SK-N-SH treated with all-trans-retinoic acid at 6 μM for 48 hours (cell line): ENCODE data around the gene SERGEF.

Source experiments
- CSDC2 ChIP-seq: fragments of 250-450 bp; sonication (Bioruptor Pico); IDR thresholded peaks from 2 replicates; pipeline ENCODE4 v1.5.0; 2020; ENCODE audit warnings: mild to moderate bottlenecking, moderate library complexity
- SNAI2 ChIP-seq: fragments of 250-450 bp; sonication (Bioruptor Pico); IDR thresholded peaks from 2 replicates; pipeline ENCODE4 v1.5.0; 2020; ENCODE audit warnings: mild to moderate bottlenecking, moderate library complexity
- ZNF565 ChIP-seq: fragments of 450-650 bp; formaldehyde crosslinking; conservative IDR thresholded peaks from 2 replicates; pipeline ENCODE4 v1.5.0; 2020; ENCODE audit warnings: low read depth, mild to moderate bottlenecking, moderate library complexity

- no peak for TF ChIP-seq CSDC2
- no peak for TF ChIP-seq ZNF565 (CRISPR knock-in tag)
- TF ChIP-seq SNAI2: no peak
These were observed 88.1 kb downstream of the SERGEF start for GRCh38 chr11:17924713-17925112.
